CD4-positive, alpha-beta T cell treated with Interleukin-17A for 4 hours (primary cell): Measurements from ENCODE around the gene TAF10.
A peak's percentile ranks its signal among the peaks of the same experiment; 100 is the strongest.

ENCODE experiments used
- DNase-seq: peaks from one replicate; pipeline ENCODE4 v3.0.0-alpha.2; 2020; ENCODE audit warnings: mixed read lengths

TAF10 gene

GRCh38 chr11:6607190-6607795, 4.7 kb downstream of the TAF10 start:
- no peak for DNase-seq

- peak; percentile 59 for DNase-seq
Measured at GRCh38 chr11:6606471-6607189, 5.4 kb downstream of the TAF10 start.

- DNase-seq: no peak
Measured at GRCh38 chr11:6604790-6605189, 7.2 kb downstream of the TAF10 start.

GRCh38 chr11:6604081-6604626, 7.9 kb downstream of the TAF10 start:
- DNase-seq: peak; percentile 71

GRCh38 chr11:6603287-6604080, 8.5 kb downstream of the TAF10 start, which contains the start of the genes ILK and RRP8:
Gene ILK (plus strand): TSS chr11:6603774. CDS start chr11:6604272, 498 bp downstream.
Gene RRP8 (minus strand): TSS chr11:6603616. CDS start chr11:6603502, 114 bp downstream.
- peak; percentile 89 for DNase-seq

GRCh38 chr11:6602096-6602940, 9.7 kb downstream of the TAF10 start:
- no peak for DNase-seq

- DNase-seq: no peak
Measured at GRCh38 chr11:6601041-6601461, 11.0 kb downstream of the TAF10 start.

GRCh38 chr11:6599881-6600390, 12.1 kb downstream of the TAF10 start:
- no peak for DNase-seq

- DNase-seq: no peak
Measured at GRCh38 chr11:6599449-6599848, 12.6 kb downstream of the TAF10 start.

GRCh38 chr11:6598555-6598954, 13.5 kb downstream of the TAF10 start:
- no peak for DNase-seq

- no peak for DNase-seq
Measured at GRCh38 chr11:6596239-6596877, 15.7 kb downstream of the TAF10 start.

GRCh38 chr11:6594142-6594768, 17.8 kb downstream of the TAF10 start:
- no peak for DNase-seq

- DNase-seq: no peak
Measured at GRCh38 chr11:6588018-6588417, 24.0 kb downstream of the TAF10 start.

- DNase-seq: no peak
Measured at GRCh38 chr11:6587360-6587953, 24.6 kb downstream of the TAF10 start.

- no peak for DNase-seq
Measured at GRCh38 chr11:6586434-6587359, 25.3 kb downstream of the TAF10 start.

- DNase-seq: no peak
Measured at GRCh38 chr11:6584528-6584927, 27.5 kb downstream of the TAF10 start.

GRCh38 chr11:6583584-6583983, 28.4 kb downstream of the TAF10 start:
- no peak for DNase-seq

- DNase-seq: no peak
Measured at GRCh38 chr11:6579681-6580080, 32.3 kb downstream of the TAF10 start.

GRCh38 chr11:6578134-6578533, 33.9 kb downstream of the TAF10 start:
- DNase-seq: no peak
